Vagina (tissue), 2 donors: ENCODE measurements around the gene KRTAP12-4. TPM values are rescaled to one million over a fixed set of nuclear protein-coding genes. Genes with fewer than 3 reads are reported as not detected.

ENCODE experiments used
- DNase-seq, 2 donors: peaks; one replicate each; pipeline ENCODE4 v3.0.0-alpha.2; 2017; ENCODE audit errors: extremely low spot score in 2 of 2
- H3K27ac ChIP-seq: fragments of 200-600 bp; sonication (generic); one replicate; pipeline ENCODE4 v1.5.1; 2019
- H3K27me3 ChIP-seq: fragments of 200-600 bp; sonication (generic); one replicate; pipeline ENCODE4 v1.5.1; 2019
- H3K36me3 ChIP-seq, 2 donors: fragments of 200-600 bp; sonication (generic); one replicate each; pipeline ENCODE4 v1.5.1; 2017 to 2019
- H3K4me1 ChIP-seq: fragments of 200-600 bp; sonication (generic); one replicate; pipeline ENCODE4 v1.5.1; 2019
- H3K4me3 ChIP-seq, 2 donors: fragments of 200-600 bp; sonication (generic); 1 replicate in 1 of 2; 2 replicates in 1 of 2; pipeline ENCODE4 v1.5.1; 2016 to 2019
- H3K9me3 ChIP-seq: fragments of 200-600 bp; sonication (generic); one replicate; pipeline ENCODE4 v1.5.1; 2019
- POLR2A ChIP-seq, 2 donors: fragments of 450-650 bp; IDR thresholded peaks; one replicate each; pipeline ENCODE4 v1.6.1; 2017; ENCODE audit warnings: antibody characterized with exemption in 2 of 2, mild to moderate bottlenecking in 2 of 2, moderate library complexity in 2 of 2
- POLR2AphosphoS5 ChIP-seq, 2 donors: sonication (generic); formaldehyde crosslinking; IDR thresholded peaks; one replicate each; pipeline ENCODE4 v1.9.0; 2017; ENCODE audit warnings: antibody characterized with exemption in 2 of 2, mild to moderate bottlenecking in 2 of 2, low read depth in 1 of 2; ENCODE audit not compliant: insufficient read depth in 1 of 2
- intact Hi-C: fragments of 100-400 bp; cut with DNase I; formaldehyde crosslinking; loops from one replicate; pipeline ENCODE4 v1.15.1; 2023
- total RNA-seq: library from RNA; depleted of rRNA; stranded (reverse); fragments of >200 nt; gene quantifications from one replicate; pipeline ENCODE4 v1.2.3, GENCODE V29; 2016
- TF ChIP-seq, protein P1 (sequence below), 3 experiments: fragments of 450-650 bp in 2 of 3; fragments of 200-600 bp in 1 of 3; sonication (generic) in 1 of 3; IDR thresholded peaks; one replicate each; pipeline ENCODE4 v1.5.1; 2017 to 2019; ENCODE audit warnings: antibody characterized with exemption in 3 of 3, mild to moderate bottlenecking in 2 of 3, moderate library complexity in 2 of 3

KRTAP12-4 gene
- total RNA-seq, 1 donor from 2014 or later: not detected

DNA sequence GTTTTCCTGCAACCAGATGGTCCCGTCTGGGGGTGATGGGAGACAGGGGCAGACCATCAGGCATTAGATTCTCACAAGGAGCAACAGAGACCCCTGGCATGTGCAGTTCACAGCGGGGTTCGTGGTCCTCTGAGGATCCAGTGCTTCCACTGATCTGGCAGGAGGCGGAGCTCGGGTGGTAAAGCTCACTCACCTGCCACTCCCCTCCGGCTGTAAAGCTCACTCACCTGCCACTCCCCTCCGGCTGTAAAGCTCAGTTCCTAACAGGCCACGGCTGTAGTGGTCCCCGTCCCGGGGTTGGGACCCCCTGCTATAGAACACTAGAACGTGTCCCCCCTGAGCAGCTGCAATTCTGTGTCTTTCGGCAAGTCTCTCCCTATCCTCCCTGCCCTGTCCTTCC, 47.1 kb upstream of the KRTAP12-4 start:
- Histone ChIP-seq H3K27me3 (peaks cover 4% of the 10 kb centered on the region), H3K27ac (no peak overlapping the region), H3K36me3 (no peaks in the 10 kb centered on the region), H3K4me3 (no peak overlapping the region), H3K9me3 (no peaks in the 10 kb centered on the region), H3K4me1 (no peaks in the 10 kb centered on the region)
- intact Hi-C loops: no loop called here
- no peak for TF ChIP-seq POLR2A (IDR thresholded peaks at IDR 0.05)
- TF ChIP-seq, protein P1, sequence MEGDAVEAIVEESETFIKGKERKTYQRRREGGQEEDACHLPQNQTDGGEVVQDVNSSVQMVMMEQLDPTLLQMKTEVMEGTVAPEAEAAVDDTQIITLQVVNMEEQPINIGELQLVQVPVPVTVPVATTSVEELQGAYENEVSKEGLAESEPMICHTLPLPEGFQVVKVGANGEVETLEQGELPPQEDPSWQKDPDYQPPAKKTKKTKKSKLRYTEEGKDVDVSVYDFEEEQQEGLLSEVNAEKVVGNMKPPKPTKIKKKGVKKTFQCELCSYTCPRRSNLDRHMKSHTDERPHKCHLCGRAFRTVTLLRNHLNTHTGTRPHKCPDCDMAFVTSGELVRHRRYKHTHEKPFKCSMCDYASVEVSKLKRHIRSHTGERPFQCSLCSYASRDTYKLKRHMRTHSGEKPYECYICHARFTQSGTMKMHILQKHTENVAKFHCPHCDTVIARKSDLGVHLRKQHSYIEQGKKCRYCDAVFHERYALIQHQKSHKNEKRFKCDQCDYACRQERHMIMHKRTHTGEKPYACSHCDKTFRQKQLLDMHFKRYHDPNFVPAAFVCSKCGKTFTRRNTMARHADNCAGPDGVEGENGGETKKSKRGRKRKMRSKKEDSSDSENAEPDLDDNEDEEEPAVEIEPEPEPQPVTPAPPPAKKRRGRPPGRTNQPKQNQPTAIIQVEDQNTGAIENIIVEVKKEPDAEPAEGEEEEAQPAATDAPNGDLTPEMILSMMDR (IDR thresholded peaks at IDR 0.05): no peak
- TF ChIP-seq POLR2AphosphoS5 (IDR thresholded peaks at IDR 0.05; ENCODE audit: insufficient read depth in 1 of 2, low read depth in 1 of 2): no peak
- DNase-seq: peak in 1 of 2 donors; percentile 82

DNA sequence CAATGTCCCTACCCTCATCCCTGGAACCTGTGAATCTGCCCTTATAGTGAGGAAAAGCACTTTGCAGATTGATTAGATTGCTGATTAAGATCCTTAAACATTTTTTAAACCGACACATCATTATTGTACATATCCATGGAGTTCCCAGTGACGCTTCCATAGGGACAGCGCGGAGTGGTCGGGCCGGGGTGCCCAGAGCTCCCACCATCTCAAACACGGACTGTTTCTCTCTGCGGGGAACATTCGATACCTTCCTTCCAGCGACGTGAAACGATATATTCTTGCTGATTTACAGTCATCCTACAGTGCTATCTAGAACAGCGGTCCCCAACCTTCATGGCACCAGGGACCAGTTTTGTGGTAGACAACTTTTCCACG, 46.6 kb upstream of the KRTAP12-4 start:
- H3K9me3 ChIP-seq: no peaks in the 10 kb centered on the region
- TF ChIP-seq POLR2AphosphoS5 (IDR thresholded peaks at IDR 0.05; ENCODE audit: insufficient read depth in 1 of 2, low read depth in 1 of 2) (no peak), POLR2A (IDR thresholded peaks at IDR 0.05) (no peak)
- TF ChIP-seq, protein P1 (IDR thresholded peaks at IDR 0.05): no peak
- no peaks in the 10 kb centered on the region for H3K36me3 ChIP-seq
- H3K4me1 ChIP-seq: no peaks in the 10 kb centered on the region
- DNase-seq: peak in 1 of 2 donors; percentile 40
- intact Hi-C loops: no loop called here
- no peak overlapping the region for H3K4me3 ChIP-seq
- H3K27me3 ChIP-seq: peaks cover 3% of the 10 kb centered on the region
- no peak overlapping the region for H3K27ac ChIP-seq

- Histone ChIP-seq H3K27me3 (peaks cover 3% of the 10 kb centered on the region), H3K4me1 (no peaks in the 10 kb centered on the region), H3K4me3 (no peak overlapping the region), H3K36me3 (no peaks in the 10 kb centered on the region), H3K9me3 (no peaks in the 10 kb centered on the region), H3K27ac (no peak overlapping the region)
- TF ChIP-seq POLR2A (IDR thresholded peaks at IDR 0.05): no peak
- TF ChIP-seq, protein P1 (IDR thresholded peaks at IDR 0.05): no peak
- intact Hi-C loops: no loop called here
- DNase-seq: peak; percentile 42 to 87
These were observed 45.9 kb upstream of the KRTAP12-4 start for GRCh38 chr21:44700101-44701022.

- Histone ChIP-seq H3K4me3 (no peak overlapping the region), H3K27me3 (peaks cover 3% of the 10 kb centered on the region), H3K27ac (no peak overlapping the region), H3K4me1 (no peaks in the 10 kb centered on the region), H3K36me3 (no peaks in the 10 kb centered on the region), H3K9me3 (no peaks in the 10 kb centered on the region)
- TF ChIP-seq POLR2AphosphoS5 (IDR thresholded peaks at IDR 0.05; ENCODE audit: insufficient read depth in 1 of 2, low read depth in 1 of 2): no peak
- TF ChIP-seq, protein P1 (IDR thresholded peaks at IDR 0.05): no peak
- no peak for TF ChIP-seq POLR2A (IDR thresholded peaks at IDR 0.05)
- intact Hi-C loops: no loop called here
- DNase-seq: peak; percentile 55 to 58
These were observed 45.1 kb upstream of the KRTAP12-4 start for GRCh38 chr21:44699502-44700001.
